KMS-11 (cell line): ENCODE data around the gene KCNJ10.
A peak's percentile ranks its signal among the peaks of the same experiment; 100 is the strongest.

Experiments used
- H2AFZ ChIP-seq: fragments of 200-600 bp; sonication (generic); 2 replicates; pipeline ENCODE4 v1.6.1; 2016; ENCODE audit warnings: antibody characterized with exemption, mixed run types, low read depth
- H3K27ac ChIP-seq: fragments of 200-600 bp; sonication (generic); 2 replicates; pipeline ENCODE4 v1.6.1; 2016; ENCODE audit warnings: mild to moderate bottlenecking, mixed run types
- H3K27me3 ChIP-seq: fragments of 200-600 bp; sonication (generic); 2 replicates; pipeline ENCODE4 v1.6.1; 2017; ENCODE audit warnings: mild to moderate bottlenecking, low read depth, mixed run types, moderate library complexity; ENCODE audit not compliant: insufficient read depth
- H3K36me3 ChIP-seq: fragments of 200-600 bp; sonication (generic); 2 replicates; pipeline ENCODE4 v1.6.1; 2017; ENCODE audit warnings: mild to moderate bottlenecking, mixed run types; ENCODE audit not compliant: insufficient read depth
- H3K4me1 ChIP-seq: fragments of 200-600 bp; sonication (generic); 2 replicates; pipeline ENCODE4 v1.6.1; 2016; ENCODE audit warnings: mild to moderate bottlenecking, low read depth, mixed run types; ENCODE audit not compliant: poor library complexity, severe bottlenecking
- H3K4me2 ChIP-seq: fragments of 200-600 bp; sonication (generic); 2 replicates; pipeline ENCODE4 v1.7.0; 2016; ENCODE audit warnings: mild to moderate bottlenecking, mixed run types
- H3K4me3 ChIP-seq: fragments of 200-600 bp; sonication (generic); IDR thresholded peaks from 2 replicates; pipeline ENCODE4 v1.6.1; 2017; ENCODE audit warnings: low read depth, low read length, mixed read lengths; ENCODE audit not compliant: insufficient read depth
- H3K79me2 ChIP-seq: fragments of 200-600 bp; sonication (generic); 2 replicates; pipeline ENCODE4 v1.6.1; 2016; ENCODE audit warnings: low read depth, mixed run types; ENCODE audit not compliant: insufficient read depth
- H3K9ac ChIP-seq: fragments of 200-600 bp; sonication (generic); 2 replicates; pipeline ENCODE4 v1.6.1; 2016; ENCODE audit warnings: mild to moderate bottlenecking, mixed run types
- H4K20me1 ChIP-seq: fragments of 200-600 bp; sonication (generic); 2 replicates; pipeline ENCODE4 v1.6.1; 2016; ENCODE audit warnings: mild to moderate bottlenecking, mixed run types; ENCODE audit not compliant: insufficient read depth
- TF ChIP-seq, protein P1 (sequence below): fragments of 200-600 bp; sonication (generic); conservative IDR thresholded peaks from 2 replicates; pipeline ENCODE4 v1.6.1; 2017; ENCODE audit warnings: low read depth, mild to moderate bottlenecking, antibody characterized with exemption, low read length, moderate library complexity, mixed read lengths

The KCNJ10 gene

DNA sequence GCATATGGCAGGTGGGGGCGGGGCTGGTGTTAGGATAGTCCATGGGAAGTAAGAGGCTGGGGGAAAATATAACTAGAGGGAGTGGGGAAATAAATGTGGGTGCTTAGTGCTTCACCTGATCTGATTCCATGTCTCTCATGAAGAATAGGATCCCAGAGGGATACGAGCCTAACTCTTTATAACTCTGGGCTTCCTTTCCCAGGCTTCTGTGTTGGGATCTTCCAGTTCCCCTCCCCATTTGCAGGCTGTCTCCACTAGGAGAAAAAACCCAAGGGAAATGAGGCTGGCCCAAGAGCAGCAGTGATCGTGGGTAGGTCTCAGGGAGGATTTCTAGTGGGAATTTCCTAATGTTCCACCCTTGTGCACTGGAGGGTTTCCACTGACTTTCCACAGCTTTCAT is 13.0 kb upstream of the KCNJ10 start:
- no peak overlapping the region for H3K27ac ChIP-seq
- H3K4me3 ChIP-seq, result no peak overlapping the region
- no peak overlapping the region for H3K4me2 ChIP-seq
- no peaks in the 10 kb centered on the region for H4K20me1 ChIP-seq
- TF ChIP-seq, protein P1, sequence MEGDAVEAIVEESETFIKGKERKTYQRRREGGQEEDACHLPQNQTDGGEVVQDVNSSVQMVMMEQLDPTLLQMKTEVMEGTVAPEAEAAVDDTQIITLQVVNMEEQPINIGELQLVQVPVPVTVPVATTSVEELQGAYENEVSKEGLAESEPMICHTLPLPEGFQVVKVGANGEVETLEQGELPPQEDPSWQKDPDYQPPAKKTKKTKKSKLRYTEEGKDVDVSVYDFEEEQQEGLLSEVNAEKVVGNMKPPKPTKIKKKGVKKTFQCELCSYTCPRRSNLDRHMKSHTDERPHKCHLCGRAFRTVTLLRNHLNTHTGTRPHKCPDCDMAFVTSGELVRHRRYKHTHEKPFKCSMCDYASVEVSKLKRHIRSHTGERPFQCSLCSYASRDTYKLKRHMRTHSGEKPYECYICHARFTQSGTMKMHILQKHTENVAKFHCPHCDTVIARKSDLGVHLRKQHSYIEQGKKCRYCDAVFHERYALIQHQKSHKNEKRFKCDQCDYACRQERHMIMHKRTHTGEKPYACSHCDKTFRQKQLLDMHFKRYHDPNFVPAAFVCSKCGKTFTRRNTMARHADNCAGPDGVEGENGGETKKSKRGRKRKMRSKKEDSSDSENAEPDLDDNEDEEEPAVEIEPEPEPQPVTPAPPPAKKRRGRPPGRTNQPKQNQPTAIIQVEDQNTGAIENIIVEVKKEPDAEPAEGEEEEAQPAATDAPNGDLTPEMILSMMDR, result no peak
- peaks cover 42% of the 10 kb centered on the region; the same call in 1 of the 2 replicates for H3K27me3 ChIP-seq
- H2AFZ ChIP-seq, result no peak overlapping the region
- no peak overlapping the region for H3K9ac ChIP-seq
- peaks cover 23% of the 10 kb centered on the region for H3K4me1 ChIP-seq
- no peaks in the 10 kb centered on the region for H3K36me3 ChIP-seq
- no peaks in the 10 kb centered on the region for H3K79me2 ChIP-seq

DNA sequence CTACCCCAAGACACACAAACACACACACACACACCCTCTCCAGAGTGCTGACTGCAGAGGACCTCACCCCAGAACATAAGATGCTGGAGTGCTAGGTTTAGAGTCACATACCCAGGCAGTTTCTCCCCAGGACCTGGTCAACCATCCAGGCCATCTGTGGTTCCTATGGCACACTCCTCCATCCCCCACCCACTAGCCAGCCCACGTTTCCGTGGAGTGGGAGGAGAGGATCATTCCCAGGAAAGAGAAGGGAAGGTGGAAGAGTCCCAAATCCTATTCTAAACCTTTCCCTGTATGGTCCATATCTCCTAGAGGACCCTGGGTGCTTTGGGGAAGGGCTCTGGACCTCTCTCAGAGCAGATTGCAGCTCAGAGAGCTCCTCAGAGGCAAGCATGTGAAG is 12.5 kb upstream of the KCNJ10 start:
- H3K79me2 ChIP-seq, result no peaks in the 10 kb centered on the region
- TF ChIP-seq, protein P1, result no peak
- H3K4me2 ChIP-seq, result no peak overlapping the region
- no peaks in the 10 kb centered on the region for H3K36me3 ChIP-seq
- no peak overlapping the region for H3K4me3 ChIP-seq
- no peak overlapping the region for H3K27ac ChIP-seq
- H3K27me3 ChIP-seq, result peaks cover 42% of the 10 kb centered on the region; the same call in 1 of the 2 replicates
- H2AFZ ChIP-seq, result no peak overlapping the region
- no peaks in the 10 kb centered on the region for H4K20me1 ChIP-seq
- peaks cover 23% of the 10 kb centered on the region for H3K4me1 ChIP-seq
- H3K9ac ChIP-seq, result no peak overlapping the region

DNA sequence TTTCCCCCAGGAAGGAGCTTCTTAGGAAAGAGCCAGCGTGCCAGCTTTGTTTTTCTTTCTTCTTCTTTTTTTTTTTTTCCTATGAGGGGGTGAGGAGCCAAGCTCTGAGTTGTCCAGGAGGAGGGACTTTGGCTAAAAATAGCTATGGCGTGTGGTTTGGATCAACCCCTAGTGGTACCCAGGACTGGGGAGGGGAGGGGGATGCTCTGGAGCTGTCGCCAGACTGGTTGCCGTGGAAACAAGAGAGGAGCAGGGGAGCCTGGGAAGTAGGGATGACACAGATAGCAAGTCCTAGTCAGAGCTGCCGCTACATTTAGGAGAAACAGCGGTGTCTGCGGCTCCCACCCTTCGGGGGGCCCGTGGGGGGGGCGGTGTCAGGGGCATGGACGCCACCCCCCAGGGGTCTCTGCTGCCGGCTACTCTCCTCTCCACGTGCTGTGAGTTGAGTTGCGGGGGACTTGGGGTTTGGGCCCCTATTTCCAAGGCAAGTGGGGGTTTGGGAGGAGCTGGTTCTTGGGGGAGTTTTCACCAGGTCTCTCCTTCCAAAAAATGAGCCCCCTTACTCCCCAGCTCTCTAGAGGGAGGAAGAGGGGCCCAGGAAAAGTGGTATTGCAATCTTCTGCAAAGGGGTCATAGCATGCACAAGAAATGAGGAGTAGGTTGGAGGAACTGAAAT is 11.4 kb upstream of the KCNJ10 start, which contains the start of gene KCNJ9:
Gene KCNJ9, plus strand, starts transcription at position 278 of the 676 bp plus-strand sequence. CDS start 2,493 bp downstream, outside the sequence.
- Histone ChIP-seq H3K4me1 (peaks cover 23% of the 10 kb centered on the region), H4K20me1 (no peaks in the 10 kb centered on the region), H3K79me2 (no peaks in the 10 kb centered on the region), H3K4me3 (no peak within 1 kb of the TSS), H3K27me3 (peaks cover 42% of the 10 kb centered on the region; the same call in 1 of the 2 replicates), H3K4me2 (peak within 1 kb of the TSS; percentile 2; the same call in 1 of the 2 replicates), H2AFZ (no peak within 1 kb of the TSS), H3K9ac (no peak within 1 kb of the TSS), H3K36me3 (no peaks in the 10 kb centered on the region), H3K27ac (no peak within 1 kb of the TSS)
- TF ChIP-seq, protein P1, result no peak

DNA sequence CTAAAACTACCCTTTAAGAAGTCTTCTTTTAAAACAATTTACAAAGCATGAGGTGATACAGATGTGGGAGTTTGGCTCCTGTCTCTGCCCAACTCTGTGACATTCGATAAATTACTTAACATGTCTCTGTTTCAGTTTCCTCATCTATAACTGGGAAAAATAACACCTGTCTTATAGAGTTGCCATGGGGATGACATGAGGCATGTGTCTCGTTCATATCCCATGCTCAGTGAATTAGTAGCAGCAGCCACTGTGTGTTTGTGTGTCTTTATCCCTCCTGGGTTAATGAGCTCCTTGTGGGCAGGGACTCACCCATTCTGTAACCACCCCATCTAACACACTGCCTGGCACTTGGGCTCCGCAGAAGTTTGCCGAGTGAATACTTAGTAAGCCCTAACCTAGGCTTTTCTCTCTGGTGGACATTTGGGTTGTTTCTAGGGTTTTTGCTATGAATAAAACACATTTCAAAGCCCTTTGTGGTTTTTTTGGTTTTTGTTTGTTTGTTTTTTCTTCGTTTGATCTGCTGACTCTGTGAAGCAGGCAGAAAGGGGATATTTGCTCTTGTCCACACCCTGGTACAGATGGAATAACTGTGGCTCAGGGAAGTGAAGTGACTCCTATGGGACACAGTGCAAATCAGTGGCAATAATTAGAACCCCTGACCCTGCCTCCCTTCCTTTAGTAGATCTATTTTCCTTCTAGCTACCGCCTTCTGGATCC is 10.6 kb upstream of the KCNJ10 start:
- Histone ChIP-seq H3K4me1 (peaks cover 23% of the 10 kb centered on the region), H3K36me3 (no peaks in the 10 kb centered on the region), H3K4me3 (no peak overlapping the region), H3K27ac (no peak overlapping the region), H4K20me1 (no peaks in the 10 kb centered on the region), H3K79me2 (no peaks in the 10 kb centered on the region), H3K27me3 (peaks cover 42% of the 10 kb centered on the region; the same call in 1 of the 2 replicates), H3K9ac (no peak overlapping the region), H2AFZ (no peak overlapping the region), H3K4me2 (peak overlapping the region; percentile 2; the same call in 1 of the 2 replicates)
- TF ChIP-seq, protein P1, result no peak
